GM23248 (cell line): ENCODE results near the gene NAA25. TPM values are rescaled to one million over a fixed set of nuclear protein-coding genes. Genes with fewer than 3 reads are reported as not detected.

Experiments
- DNase-seq: peaks from one replicate; pipeline ENCODE4 v3.0.0-alpha.2; 2015
- H2AFZ ChIP-seq: fragments of 200-600 bp; sonication (generic); 2 replicates; pipeline ENCODE4 v1.6.1; 2016; ENCODE audit warnings: antibody characterized with exemption
- H3F3A ChIP-seq: fragments of 200-600 bp; sonication (generic); 2 replicates; pipeline ENCODE4 v1.6.1; 2016; ENCODE audit warnings: mild to moderate bottlenecking, antibody characterized with exemption, mixed run types; ENCODE audit not compliant: insufficient read depth
- H3K27ac ChIP-seq: fragments of 200-600 bp; sonication (generic); 2 replicates; pipeline ENCODE4 v1.5.1; 2016; ENCODE audit warnings: mild to moderate bottlenecking
- H3K27me3 ChIP-seq: fragments of 200-600 bp; sonication (generic); replicated peaks from 2 replicates; pipeline ENCODE4 v1.6.1; 2016; ENCODE audit warnings: mild to moderate bottlenecking; ENCODE audit not compliant: insufficient read depth
- H3K36me3 ChIP-seq: fragments of 200-600 bp; sonication (generic); 2 replicates; pipeline ENCODE4 v1.6.1; 2016; ENCODE audit warnings: low read depth, mild to moderate bottlenecking
- H3K4me1 ChIP-seq: fragments of 200-600 bp; sonication (generic); 2 replicates; pipeline ENCODE4 v1.6.1; 2016; ENCODE audit warnings: mild to moderate bottlenecking; ENCODE audit not compliant: insufficient read depth
- H3K4me2 ChIP-seq: fragments of 200-600 bp; sonication (generic); one replicate; pipeline ENCODE4 v1.6.1; 2016; ENCODE audit warnings: mild to moderate bottlenecking; ENCODE audit not compliant: unreplicated experiment
- H3K4me3 ChIP-seq: fragments of 200-600 bp; sonication (generic); 2 replicates; pipeline ENCODE4 v1.5.1; 2016; ENCODE audit warnings: mild to moderate bottlenecking
- H3K79me2 ChIP-seq: fragments of 200-600 bp; sonication (generic); 2 replicates; pipeline ENCODE4 v1.6.1; 2016; ENCODE audit warnings: mild to moderate bottlenecking; ENCODE audit not compliant: insufficient read depth
- H3K9ac ChIP-seq: fragments of 200-600 bp; sonication (generic); 2 replicates; pipeline ENCODE4 v1.6.1; 2016; ENCODE audit warnings: mild to moderate bottlenecking
- H3K9me2 ChIP-seq: fragments of 200-600 bp; sonication (generic); 2 replicates; pipeline ENCODE4 v1.6.1; 2016; ENCODE audit warnings: mixed run types, mild to moderate bottlenecking, moderate library complexity; ENCODE audit not compliant: insufficient read depth
- H3K9me3 ChIP-seq: fragments of 200-600 bp; sonication (generic); one replicate; pipeline ENCODE4 v1.6.1; 2017; ENCODE audit warnings: low read depth
- H4K20me1 ChIP-seq: fragments of 200-600 bp; sonication (generic); 2 replicates; pipeline ENCODE4 v1.6.0; 2016; ENCODE audit not compliant: insufficient read depth
- EZH2 ChIP-seq: fragments of 200-600 bp; sonication (generic); IDR thresholded peaks from 2 replicates; pipeline ENCODE4 v1.6.1; 2018; ENCODE audit warnings: antibody characterized with exemption, mild to moderate bottlenecking; ENCODE audit not compliant: insufficient read depth, poor library complexity, severe bottlenecking
- EZH2phosphoT487 ChIP-seq: fragments of 200-600 bp; sonication (generic); IDR thresholded peaks from 2 replicates; pipeline ENCODE4 v1.6.1; 2018; ENCODE audit warnings: antibody characterized with exemption, moderate library complexity, mild to moderate bottlenecking, low read depth; ENCODE audit not compliant: insufficient read depth
- WGBS, 2 experiments: methylation state at CpG; one replicate each; pipeline ENCODE4 v1.1.6; 2015 to 2017; ENCODE audit warnings: low lambda C conversion rate in 2 of 2, low coverage in 1 of 2; ENCODE audit errors: missing lambda C conversion rate in 2 of 2; 5-methylcytosine and 5-hydroxymethylcytosine counted together
- in situ Hi-C: fragments of 300-500 bp; cut with MboI; formaldehyde crosslinking; loops from 2 replicates; pipeline ENCODE4 v1.15.0; 2020
- polyA plus RNA-seq: library from polyadenylated mRNA; unstranded; fragments of >200 nt; fragmentation: Nextera tagmentation; extraction: Ambion mirVana; gene quantifications from 2 replicates; pipeline ENCODE4 v1.2.1, GENCODE V29; 2016
- total RNA-seq: library from RNA; depleted of rRNA; stranded (reverse); fragments of >200 nt; shearing (Covaris generic); gene quantifications from 2 replicates; pipeline ENCODE4 v1.2.3, GENCODE V29; 2014

The NAA25 gene
- total and polyA plus RNA-seq, 2 experiments from 2014 or later: 15.2 to 16.1 TPM

GRCh38 chr12:112121780-112122565 lies 13.4 kb upstream of the NAA25 start:
- in situ Hi-C loops: no loop called here
- Histone ChIP-seq H3K4me3 (peak overlapping the region; percentile 33; the same call in 1 of the 2 replicates), H3F3A (peaks cover 22% of the 10 kb centered on the region; the same call in 1 of the 2 replicates), H3K4me2 (peak overlapping the region; percentile 37), H3K36me3 (no peaks in the 10 kb centered on the region), H4K20me1 (no peaks in the 10 kb centered on the region), H3K9me2 (no peaks in the 10 kb centered on the region), H2AFZ (peak overlapping the region; percentile 33), H3K9me3 (no peaks in the 10 kb centered on the region), H3K27ac (peak overlapping the region; percentile 55), H3K27me3 (no peaks in the 10 kb centered on the region), H3K9ac (peak overlapping the region; percentile 17), H3K4me1 (peaks cover 42% of the 10 kb centered on the region), H3K79me2 (peaks cover 15% of the 10 kb centered on the region)
- WGBS, 2 experiments: 46 to 50% methylated on average over 11 of the region's 11 CpGs
- TF ChIP-seq EZH2phosphoT487: no peak
- no peak for TF ChIP-seq EZH2
- DNase-seq: peak; percentile 86

DNA sequence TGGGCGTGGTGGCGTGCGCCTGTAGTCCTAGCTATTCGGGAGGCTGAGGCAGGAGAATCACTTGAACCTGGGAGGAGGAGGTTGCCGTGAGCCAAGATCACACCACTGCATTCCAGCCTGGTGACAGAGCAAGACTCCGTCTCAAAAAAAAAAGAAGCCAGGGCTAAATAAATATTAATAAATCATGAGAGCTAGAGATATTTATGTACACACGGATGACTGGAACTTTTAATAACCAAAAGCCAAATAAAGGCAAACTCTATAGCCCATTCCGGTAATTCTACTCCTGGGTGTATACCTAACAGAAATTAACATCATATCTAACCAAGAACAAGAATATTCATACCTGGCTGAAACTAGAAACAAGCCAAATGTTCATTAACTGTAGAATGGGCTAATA lies 9.1 kb upstream of the NAA25 start:
- peak overlapping the region; percentile 35 for H3K4me2 ChIP-seq
- no peaks in the 10 kb centered on the region for H4K20me1 ChIP-seq
- peak overlapping the region; percentile 73 for H2AFZ ChIP-seq
- H3K9ac ChIP-seq: no peak overlapping the region
- H3F3A ChIP-seq: peaks cover 13% of the 10 kb centered on the region; the same call in 1 of the 2 replicates
- in situ Hi-C loops: no loop called here
- WGBS, 2 experiments: 64 to 65% methylated on average over 8 of the region's 8 CpGs
- peak overlapping the region; percentile 73; the same call in 1 of the 2 replicates for H3K27ac ChIP-seq
- no peak overlapping the region for H3K4me3 ChIP-seq
- TF ChIP-seq EZH2phosphoT487: no peak
- TF ChIP-seq EZH2: no peak
- H3K4me1 ChIP-seq: peaks cover 28% of the 10 kb centered on the region
- no peaks in the 10 kb centered on the region for H3K9me3 ChIP-seq
- no peaks in the 10 kb centered on the region for H3K79me2 ChIP-seq
- DNase-seq: no peak
- H3K9me2 ChIP-seq: no peaks in the 10 kb centered on the region
- no peaks in the 10 kb centered on the region for H3K27me3 ChIP-seq
- no peaks in the 10 kb centered on the region for H3K36me3 ChIP-seq

DNA sequence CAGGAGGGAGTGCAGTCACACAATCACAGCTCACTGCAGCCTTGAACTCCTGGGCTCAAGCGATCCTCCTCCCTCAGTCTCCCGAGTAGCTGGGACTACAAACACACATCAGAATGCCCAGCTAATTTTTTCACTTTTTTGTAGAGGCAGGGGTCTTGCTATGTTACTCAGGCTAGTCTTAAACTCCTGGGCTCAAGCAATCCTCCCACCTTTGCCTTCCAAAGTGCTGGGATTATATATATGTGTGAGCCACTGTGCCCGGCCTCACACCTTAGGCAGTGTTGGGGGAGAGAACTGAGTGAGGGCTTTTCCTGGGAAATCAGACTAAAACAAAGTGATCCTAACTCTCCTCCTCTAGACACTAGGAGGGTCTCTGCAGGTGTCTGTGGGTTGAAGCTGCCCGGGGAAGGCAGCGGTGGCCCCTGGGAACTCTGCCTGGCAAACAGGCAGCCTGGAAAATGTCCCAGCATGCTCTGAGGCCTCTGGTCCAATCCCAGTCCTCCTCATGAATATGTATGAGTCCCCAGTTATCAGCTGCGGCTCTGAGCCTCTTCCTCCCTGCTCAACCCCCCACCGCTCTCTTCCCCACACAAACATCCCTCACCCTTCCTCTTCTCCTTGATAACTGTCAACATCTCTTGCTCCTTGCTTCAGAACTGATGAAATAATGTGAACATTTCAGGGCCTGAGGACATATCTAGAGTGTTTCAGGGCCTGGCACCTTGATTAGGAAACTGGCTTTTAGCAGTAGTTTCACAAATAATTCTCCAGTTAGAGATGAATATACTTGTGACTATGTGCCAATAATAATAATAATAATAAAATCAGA lies 7.9 kb upstream of the NAA25 start:
- peak overlapping the region; percentile 1; the same call in 1 of the 2 replicates for H3K4me3 ChIP-seq
- TF ChIP-seq EZH2 (no peak), EZH2phosphoT487 (no peak)

DNA sequence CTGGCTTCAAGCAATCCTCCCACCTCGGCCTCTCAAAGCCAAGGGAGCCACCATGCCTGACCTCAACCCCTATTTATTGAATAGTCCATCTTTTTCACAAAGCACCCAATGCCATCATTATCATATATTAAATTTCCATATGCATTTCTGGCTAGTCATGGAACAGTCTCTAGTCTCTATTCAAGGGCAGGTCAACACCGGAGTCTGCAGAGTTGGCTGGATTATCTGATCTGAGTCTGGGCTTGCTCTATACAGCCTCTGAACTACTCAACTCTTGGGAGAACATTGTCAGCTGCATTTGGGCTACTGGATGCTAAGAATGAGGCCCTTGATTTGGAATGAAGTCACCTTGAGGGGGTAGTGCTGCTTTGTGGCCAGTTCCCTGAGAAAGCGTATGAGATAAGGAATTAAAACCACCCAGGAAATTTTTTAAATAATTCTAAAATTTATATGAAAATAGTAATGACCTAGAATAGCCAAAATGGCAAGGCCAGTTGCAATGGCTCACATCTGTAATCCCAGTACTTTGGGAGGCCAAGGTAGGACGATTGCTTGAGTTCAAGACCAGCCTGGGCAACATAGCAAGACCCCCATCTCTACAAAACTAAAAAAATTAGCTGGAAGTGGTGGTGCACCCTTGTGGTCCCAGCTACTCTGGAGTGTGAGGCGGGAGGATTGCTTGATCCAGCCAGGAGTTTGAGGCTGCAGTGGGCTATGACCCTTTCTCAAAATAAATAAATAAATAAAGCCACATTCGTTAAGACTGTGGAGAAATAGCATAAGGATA lies 6.9 kb upstream of the NAA25 start:
- H3K4me3 ChIP-seq: no peak overlapping the region
- H3K36me3 ChIP-seq: no peaks in the 10 kb centered on the region
- no peak overlapping the region for H3K27ac ChIP-seq
- H3K27me3 ChIP-seq: no peaks in the 10 kb centered on the region
- H4K20me1 ChIP-seq: no peaks in the 10 kb centered on the region
- DNase-seq: no peak
- H3K9ac ChIP-seq: no peak overlapping the region
- no peaks in the 10 kb centered on the region for H3K9me3 ChIP-seq
- 80 to 90% methylated on average over 6 of the region's 6 CpGs for WGBS, 2 experiments
- H3K4me1 ChIP-seq: peaks cover 17% of the 10 kb centered on the region
- TF ChIP-seq EZH2: no peak
- no peak for TF ChIP-seq EZH2phosphoT487
- in situ Hi-C loops: no loop called here
- H3K9me2 ChIP-seq: no peaks in the 10 kb centered on the region
- no peak overlapping the region for H3K4me2 ChIP-seq
- no peak overlapping the region for H2AFZ ChIP-seq
- H3F3A ChIP-seq: peaks cover 13% of the 10 kb centered on the region
- no peaks in the 10 kb centered on the region for H3K79me2 ChIP-seq

More for the DNA sequence above, 7.9 kb upstream of the NAA25 start:
- peaks cover 13% of the 10 kb centered on the region; the same call in 1 of the 2 replicates for H3F3A ChIP-seq
- H3K9ac ChIP-seq: peak overlapping the region; percentile 49
- peak overlapping the region; percentile 35 for H3K4me2 ChIP-seq
- in situ Hi-C loops: no loop called here
- 90% methylated on average over 7 of the region's 7 CpGs for WGBS, 2 experiments
- H3K9me2 ChIP-seq: no peaks in the 10 kb centered on the region
- H3K27me3 ChIP-seq: no peaks in the 10 kb centered on the region
- H3K27ac ChIP-seq: peak overlapping the region; percentile 73
- no peaks in the 10 kb centered on the region for H3K36me3 ChIP-seq
- H4K20me1 ChIP-seq: no peaks in the 10 kb centered on the region
- H3K79me2 ChIP-seq: no peaks in the 10 kb centered on the region
- H3K9me3 ChIP-seq: no peaks in the 10 kb centered on the region
- peaks cover 17% of the 10 kb centered on the region for H3K4me1 ChIP-seq
- peak overlapping the region; percentile 73 for H2AFZ ChIP-seq
- peak; percentile 32 for DNase-seq
